ENCODE results near the gene POLR2A.

DNA sequence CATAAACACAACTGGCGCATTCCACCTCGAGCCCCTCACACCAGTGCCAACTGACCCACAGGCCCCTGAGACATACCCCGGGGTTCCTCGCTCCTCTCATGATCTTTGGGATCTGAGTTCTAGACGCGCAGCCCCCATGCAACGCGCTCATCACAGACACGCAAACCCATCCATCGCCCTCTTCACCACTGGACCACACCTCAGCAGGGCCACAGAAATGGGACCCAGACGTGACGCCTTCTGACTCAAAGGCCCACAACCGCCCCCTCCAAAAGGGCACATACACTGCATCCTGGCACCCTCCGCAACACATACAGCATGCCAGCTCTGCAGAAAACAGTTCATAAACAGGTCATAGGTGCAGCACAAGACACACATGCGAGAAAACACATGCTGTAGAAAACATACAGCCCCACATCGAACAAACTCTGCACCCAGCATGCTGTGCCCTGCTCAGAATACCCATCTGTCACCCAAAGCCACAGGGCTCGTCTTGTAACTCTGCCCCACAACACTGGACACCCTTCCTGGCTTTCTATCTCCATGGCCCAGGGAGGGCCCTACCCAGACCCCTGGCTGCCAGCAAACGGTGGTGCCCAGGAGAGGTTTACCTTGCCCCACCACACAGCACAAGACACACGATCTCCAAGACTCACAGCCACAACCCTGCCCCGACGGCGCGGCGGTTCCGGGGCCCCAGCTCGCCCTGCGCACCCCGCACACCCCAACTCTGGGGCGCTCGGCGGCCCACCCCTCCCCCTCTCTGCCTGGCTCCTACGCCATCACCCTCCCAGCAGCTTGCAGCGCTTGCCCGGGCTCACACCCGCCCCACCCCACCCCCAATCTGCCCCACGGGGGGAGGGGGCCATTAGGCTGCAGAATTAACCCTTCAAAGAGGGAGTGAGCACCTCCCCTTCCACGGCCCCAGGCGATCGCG lies 5.6 kb upstream of the POLR2A start:
- no peak for TF ChIP-seq POLR2A (IDR thresholded peaks at IDR 0.05)
- TF ChIP-seq, protein P1, sequence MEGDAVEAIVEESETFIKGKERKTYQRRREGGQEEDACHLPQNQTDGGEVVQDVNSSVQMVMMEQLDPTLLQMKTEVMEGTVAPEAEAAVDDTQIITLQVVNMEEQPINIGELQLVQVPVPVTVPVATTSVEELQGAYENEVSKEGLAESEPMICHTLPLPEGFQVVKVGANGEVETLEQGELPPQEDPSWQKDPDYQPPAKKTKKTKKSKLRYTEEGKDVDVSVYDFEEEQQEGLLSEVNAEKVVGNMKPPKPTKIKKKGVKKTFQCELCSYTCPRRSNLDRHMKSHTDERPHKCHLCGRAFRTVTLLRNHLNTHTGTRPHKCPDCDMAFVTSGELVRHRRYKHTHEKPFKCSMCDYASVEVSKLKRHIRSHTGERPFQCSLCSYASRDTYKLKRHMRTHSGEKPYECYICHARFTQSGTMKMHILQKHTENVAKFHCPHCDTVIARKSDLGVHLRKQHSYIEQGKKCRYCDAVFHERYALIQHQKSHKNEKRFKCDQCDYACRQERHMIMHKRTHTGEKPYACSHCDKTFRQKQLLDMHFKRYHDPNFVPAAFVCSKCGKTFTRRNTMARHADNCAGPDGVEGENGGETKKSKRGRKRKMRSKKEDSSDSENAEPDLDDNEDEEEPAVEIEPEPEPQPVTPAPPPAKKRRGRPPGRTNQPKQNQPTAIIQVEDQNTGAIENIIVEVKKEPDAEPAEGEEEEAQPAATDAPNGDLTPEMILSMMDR (IDR thresholded peaks at IDR 0.05): peak in 2 of 6 experiments; percentile 4 to 19

All from esophagus squamous epithelium (tissue), 4 donors.